Suppressor macrophage (primary cell): ENCODE data around the gene LDLRAD4.
"Not testable (repeated sequence)": the region's sequence is repeated elsewhere in the genome, so short reads cannot be mapped to it uniquely, and the experiment has no call there.

Experiments
- DNase-seq, 4 experiments: peaks; one replicate each; pipeline ENCODE4 v3.0.0-alpha.2; 2020 to 2022

LDLRAD4 gene

DNA sequence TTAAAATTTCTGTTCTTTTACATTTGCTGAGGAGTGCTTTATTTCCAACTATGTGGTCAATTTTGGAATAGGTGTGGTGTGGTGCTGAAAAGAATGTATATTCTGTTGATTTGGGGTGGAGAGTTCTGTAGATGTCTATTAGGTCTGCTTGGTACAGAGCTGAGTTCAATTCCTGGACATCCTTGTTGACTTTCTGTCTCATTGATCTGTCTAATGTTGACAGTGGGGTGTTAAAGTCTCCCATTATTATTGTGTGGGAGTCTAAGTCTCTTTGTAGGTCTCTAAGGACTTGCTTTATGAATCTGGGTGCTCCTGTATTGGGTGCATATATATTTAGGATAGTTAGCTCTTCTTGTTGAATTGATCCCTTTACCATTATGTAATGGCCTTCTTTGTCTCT, 127.9 kb downstream of the LDLRAD4 start:
- DNase-seq = not testable (repeated sequence)

DNA sequence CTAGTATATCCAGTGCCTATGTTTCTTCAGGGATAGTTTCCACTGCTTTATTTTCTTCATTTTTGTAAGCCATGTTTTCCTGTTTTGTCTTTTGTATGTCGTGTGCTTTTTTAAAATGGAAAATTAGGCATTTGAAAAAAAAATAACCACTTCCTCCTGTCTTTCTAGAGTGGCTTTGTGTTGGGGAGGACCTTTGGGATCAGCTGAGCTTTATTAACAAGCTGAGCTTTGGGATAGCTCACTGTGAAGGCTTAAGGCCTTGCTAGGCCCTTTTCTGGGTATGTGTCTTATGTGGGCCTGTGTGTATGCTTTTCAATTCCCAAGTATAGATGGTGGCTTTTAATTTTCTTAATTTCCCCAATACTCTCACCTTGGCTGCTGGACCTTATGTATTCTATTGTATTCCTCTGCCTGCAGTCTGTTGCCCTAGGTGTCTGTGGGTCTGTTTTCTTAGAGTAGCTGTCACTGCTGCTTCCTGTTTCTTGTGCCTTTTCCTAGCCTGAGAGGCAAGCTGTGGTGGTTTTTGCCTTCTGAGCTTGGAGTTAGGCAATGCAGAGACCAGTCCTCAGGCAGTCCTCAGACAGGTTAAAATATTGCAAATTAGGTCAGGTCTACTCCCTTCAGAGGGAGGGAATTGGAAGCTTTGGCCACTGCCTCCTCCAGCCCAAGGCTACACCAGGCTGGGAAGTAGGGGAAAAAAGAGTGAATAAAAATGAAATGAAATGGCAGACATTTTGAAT, 134.7 kb downstream of the LDLRAD4 start:
- DNase-seq = peak; percentile 52 to 77 (median 70)

DNA sequence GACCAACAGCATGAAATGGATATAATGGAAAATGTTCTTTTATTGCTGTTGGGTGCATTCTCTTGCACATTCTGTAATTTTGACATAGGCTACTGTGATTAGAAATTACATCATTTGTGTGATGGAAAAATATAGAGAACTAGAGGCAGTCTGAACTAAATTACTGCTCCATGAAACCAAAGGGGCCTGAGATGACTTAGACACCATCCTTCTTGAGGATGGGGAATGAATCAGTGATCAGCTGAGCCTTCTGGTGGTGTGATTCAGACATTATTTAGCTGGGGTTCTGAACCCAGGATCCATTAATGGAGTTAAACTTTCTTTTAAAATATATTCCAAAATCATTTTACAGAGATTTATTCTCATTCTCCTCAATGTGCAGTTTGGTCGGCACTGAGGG, 135.8 kb downstream of the LDLRAD4 start:
- peak; percentile 32 to 77 (median 44) for DNase-seq

GRCh38 chr18:13356032-13356431, 137.5 kb downstream of the LDLRAD4 start:
- no peak for DNase-seq

DNA sequence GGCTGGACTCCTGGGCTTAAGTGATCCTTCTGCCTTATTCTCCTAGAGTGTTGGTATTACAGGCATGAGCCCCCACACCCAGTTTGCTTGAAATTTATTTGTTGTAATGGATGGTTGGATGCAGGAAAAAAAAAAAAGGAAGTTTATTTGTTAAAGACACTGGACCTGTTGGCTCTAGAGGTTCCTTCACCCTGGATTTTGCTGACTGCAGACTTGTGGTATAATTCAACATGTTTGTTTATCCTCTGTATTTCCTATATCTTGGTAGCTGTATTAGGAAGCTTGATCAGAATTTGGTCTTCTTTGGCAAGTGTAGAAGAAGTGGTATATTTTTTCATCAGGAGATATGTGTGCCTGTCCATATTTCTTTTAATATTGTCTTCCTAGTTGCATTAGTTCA, 138.7 kb downstream of the LDLRAD4 start:
- peak; percentile 30 to 66 (median 50) for DNase-seq

DNA sequence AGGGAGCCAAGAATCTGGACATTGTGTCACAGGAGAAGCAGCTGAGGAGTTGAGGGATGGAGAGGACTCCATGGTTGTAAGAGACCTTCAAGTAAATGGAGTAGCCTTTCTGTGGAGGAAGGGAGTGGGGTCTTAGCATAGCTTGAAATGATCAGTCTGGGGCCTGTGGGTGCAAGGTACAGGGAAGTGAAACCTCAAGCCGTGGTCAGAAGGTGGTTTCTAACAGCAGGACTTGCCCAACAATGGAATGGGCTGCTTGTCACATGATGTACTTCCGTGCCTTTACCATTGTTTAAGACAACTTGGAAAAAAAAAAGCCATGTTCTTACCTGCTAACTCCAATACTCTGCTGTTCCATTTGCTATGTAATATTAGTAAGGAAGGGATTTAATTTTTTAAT, 140.7 kb downstream of the LDLRAD4 start:
- peak; percentile 28 to 70 (median 64) for DNase-seq

- DNase-seq = no peak
Observed at GRCh38 chr18:13361431-13361830, 142.9 kb downstream of the LDLRAD4 start.

DNA sequence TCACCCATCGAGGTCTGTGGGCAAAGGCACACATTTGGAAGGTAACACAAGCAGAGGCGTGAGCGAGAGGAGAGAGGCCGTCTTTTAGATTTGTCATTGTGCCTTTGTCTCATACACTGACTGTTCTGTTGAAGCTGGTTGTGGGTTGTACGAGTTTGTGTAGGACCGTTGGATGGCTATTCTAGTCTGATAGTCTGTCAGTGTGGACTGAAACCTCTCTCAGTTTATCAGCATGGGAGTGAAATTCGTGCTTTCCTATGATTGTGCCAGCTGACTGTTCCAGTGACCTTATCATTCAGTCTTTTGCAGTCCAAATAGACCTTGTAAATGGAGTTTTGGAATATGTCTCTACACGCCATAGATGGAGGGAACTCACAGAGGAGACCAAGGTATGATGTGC, 143.5 kb downstream of the LDLRAD4 start:
- no peak for DNase-seq

DNA sequence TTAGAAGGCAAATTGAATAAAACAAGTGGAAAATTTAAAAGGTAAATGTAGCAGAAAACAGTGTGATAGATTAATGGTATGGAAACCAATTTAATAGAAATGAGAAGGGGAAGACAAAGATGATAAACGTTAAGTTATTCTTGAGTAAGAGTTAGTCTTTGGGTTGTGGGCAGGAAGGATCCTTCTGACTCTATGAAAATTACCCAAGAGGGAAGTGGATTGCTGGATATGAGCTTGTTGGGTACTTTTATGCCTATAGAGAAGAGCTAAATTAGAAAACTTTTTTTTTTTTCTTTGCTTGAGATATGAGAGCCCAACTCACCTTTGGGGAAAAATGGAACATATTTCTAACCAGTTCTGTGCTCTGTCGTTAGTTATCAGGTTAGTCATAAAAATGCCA, 144.0 kb downstream of the LDLRAD4 start:
- peak; percentile 45 to 79 (median 60) for DNase-seq

DNA sequence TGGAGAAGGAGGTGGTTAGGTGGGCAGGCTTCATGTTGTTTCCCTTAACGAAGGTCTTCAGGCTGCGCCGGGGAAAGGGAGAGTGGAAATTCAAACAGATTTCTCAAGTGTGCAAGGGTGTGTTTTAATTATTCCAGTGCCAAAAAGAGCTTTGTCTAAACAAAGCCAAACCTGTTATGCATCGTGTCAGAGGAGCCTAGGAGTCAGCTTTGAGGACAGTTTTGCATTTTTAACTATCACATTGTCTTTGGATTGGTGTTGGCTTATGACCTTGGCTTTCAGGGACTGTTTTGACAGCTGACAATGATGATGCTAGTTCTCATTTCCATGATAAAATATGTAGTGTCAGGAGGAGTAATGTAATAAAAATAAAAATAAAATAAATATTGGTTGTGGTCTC, 144.8 kb downstream of the LDLRAD4 start:
- no peak for DNase-seq

GRCh38 chr18:13364721-13365205, 146.2 kb downstream of the LDLRAD4 start:
- no peak for DNase-seq

GRCh38 chr18:13366131-13366530, 147.6 kb downstream of the LDLRAD4 start:
- DNase-seq = no peak

GRCh38 chr18:13366541-13366940, 148.0 kb downstream of the LDLRAD4 start:
- no peak for DNase-seq

DNA sequence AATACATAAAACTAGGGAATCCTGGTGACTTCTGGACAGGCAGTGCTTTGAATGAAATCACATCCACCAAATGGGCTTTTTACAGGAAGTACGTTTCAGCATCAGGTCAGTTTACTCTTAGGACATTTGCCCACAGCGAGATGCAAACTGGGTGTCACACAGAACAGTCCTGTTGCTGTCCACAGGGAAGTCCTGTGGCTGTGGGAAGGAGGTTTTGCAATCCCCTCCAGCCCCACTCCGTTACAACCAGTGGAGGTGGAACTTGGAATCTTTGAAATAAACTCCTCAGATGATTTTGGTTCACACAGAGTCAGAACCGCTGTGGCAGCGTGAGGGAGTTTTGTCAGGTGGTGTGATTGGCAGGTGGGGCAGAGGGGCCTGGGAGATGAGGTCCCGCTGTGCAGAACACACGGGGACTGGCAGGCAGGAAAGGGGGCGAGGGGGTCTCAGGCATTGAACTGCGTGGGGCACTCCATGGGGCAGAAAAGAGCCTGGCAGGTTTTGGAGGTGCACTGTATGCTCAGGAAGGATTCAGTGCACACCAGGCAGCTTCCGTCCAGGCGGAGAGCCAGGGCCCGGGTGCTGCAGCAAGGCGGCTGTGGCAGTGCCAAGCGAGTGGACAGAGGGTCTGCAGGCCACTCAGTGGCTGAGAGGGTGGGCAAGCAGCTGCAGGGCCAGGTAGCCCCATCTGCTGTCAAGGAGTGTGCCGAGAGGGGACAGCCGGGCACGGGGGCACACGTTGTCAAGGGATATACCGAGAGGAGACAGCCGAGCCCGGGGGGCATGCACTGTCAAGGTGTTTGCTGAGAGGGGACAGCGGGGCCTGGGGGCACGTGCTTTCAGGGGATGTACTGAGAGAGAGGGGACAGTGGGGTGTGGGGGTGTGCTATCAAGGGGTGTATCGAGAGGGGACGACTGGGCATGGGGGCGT, 148.7 kb downstream of the LDLRAD4 start:
- DNase-seq = peak; percentile 52 to 74 (median 67)

GRCh38 chr18:13368080-13368813, 149.7 kb downstream of the LDLRAD4 start:
- DNase-seq = no peak

DNA sequence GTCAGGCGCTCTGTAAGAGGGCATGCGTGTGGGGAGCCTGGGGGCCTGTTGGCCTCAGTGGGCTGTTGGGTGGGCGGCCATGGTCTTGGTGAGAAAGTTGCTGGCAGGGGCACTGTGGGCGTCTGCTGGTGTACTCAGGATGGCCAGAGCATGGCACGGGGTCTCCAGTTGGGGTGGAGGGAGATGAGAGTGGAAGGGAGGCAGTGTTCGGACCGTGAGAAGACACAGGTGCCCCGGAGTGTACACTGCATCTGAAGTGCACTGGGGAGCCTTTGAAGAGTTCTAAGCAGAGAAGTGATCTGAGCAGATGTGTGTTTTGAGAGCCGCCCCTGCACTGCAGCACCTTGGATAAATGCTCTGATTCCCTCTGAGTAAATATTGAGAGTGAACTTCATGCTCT, 150.8 kb downstream of the LDLRAD4 start:
- no peak for DNase-seq

DNA sequence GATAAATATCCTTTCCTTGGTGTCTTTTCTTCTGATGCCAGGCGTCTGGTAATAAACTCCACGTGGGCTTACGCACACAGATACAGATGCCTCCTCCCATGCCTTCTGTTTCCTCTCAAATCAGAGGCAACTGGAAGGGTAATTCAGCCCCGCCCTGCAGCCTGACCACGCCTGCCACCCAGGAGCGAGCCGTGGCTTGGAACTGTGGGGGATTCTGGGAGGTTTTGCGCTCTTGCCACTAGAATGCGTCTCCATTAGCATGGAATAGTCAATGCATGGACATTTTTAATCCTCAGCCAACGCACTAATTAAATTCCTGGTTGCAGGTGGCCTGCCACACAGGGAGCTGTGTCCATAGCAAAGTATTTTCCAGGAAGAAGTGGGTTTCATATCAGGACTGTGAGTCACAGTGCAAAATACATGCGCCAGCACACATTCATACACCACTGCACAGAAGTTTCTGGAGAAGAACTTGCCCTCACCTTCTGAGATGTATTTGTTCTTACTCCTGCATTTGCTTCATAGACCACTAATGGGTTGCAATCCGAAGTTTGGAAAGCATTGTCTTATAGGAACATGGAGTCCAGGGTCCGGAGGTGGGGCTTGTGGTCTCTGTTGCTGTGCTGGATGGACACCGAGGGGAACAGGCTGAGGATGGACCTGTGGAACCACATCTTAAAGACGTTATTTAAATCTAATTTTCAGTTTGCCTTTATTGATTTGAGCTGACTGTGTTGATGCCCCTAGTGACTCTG, 151.4 kb downstream of the LDLRAD4 start:
- no peak for DNase-seq

- no peak for DNase-seq
Observed at GRCh38 chr18:13370995-13371625, 152.6 kb downstream of the LDLRAD4 start.

- DNase-seq = no peak
Observed at GRCh38 chr18:13371689-13372418, 153.3 kb downstream of the LDLRAD4 start.

DNA sequence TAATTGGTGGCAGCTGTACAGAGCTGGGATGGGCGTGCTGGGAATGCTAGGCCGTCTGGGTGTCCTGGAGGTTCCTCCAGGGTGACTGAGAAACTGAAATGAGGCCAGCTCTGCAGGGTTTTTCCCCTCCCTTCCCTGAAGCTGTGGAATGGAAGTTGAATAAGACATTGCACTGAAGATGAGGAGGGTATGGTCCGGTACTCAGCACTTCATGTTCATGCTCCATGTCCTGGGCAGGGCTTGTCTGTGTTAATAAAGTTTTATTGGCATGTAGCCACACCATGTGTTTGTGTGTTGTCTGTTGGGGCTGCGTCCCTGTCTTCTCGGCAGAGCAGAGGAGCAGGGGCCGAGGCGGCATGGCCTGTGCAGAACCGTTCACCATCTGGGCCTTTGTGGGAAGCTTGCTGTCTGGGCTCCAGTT, 154.0 kb downstream of the LDLRAD4 start:
- no peak for DNase-seq

DNA sequence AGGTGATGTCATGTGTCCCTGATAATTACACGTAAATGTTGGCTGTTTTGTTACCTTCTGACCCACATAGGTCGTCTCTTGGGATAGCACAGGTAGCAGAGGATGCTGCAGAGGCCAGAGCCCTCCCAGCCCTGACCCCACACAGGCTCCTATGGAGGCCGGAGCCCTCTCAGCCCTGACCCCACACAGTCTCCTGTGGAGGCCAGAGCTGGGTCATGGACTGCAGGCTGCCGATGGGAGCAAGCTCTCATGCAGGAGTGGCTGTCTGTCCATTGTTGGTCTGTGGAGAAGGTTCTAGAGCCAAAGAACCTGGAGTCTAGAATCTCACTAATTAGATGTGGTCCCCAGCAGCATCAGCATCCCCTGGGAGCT, 155.5 kb downstream of the LDLRAD4 start:
- DNase-seq = no peak
